ENCODE data around the gene LLGL2.
"Not testable (repeated sequence)": the region's sequence is repeated elsewhere in the genome, so short reads cannot be mapped to it uniquely, and the experiment has no call there.

LLGL2 gene

DNA sequence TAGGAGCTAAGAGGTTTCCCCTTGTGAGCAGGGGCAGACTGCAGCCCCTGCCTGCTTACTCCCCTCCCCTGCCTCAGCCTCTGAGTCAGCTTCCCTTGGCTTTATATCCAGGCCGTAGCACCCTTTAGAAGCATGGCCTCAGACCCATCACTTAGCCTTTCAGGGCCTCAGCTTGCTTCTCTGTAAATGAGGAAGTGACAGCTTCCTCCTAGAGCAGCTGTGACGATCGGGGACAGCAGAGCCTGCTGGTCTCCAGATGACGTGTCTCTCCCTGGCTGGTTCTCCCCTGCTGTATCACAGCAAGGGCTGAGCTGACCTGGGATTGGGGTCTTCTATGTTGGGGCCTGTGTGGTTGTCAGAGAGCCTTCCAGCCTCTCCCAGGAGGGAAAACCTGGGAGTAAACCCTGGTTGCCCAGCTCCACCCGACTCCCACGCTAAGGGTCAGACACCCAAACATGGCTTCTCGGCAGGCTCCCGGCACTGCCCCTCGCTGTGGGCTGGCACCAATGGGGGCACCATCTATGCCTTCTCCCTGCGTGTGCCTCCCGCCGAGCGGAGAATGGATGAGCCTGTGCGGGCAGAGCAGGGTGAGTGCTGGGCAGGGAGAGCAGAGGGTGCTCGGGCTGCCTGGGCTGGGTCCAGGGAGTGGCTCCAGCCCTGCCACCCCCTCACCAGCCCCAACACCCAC, 45.8 kb downstream of the LLGL2 start:
- no peak for FAIRE-seq

DNA sequence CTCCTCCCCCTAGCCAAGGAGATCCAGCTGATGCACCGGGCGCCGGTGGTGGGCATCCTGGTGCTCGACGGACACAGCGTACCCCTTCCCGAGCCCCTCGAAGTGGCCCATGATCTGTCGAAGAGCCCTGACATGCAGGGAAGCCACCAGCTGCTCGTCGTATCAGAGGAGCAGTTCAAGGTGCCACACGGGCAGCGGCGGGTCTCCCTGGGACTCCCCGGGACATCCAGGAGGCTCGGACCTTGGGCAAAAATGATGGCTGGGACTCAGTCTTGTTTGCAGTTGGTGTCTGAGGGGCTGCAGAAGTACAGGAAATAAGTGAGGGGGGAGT, 46.4 kb downstream of the LLGL2 start:
- no peak for FAIRE-seq

DNA sequence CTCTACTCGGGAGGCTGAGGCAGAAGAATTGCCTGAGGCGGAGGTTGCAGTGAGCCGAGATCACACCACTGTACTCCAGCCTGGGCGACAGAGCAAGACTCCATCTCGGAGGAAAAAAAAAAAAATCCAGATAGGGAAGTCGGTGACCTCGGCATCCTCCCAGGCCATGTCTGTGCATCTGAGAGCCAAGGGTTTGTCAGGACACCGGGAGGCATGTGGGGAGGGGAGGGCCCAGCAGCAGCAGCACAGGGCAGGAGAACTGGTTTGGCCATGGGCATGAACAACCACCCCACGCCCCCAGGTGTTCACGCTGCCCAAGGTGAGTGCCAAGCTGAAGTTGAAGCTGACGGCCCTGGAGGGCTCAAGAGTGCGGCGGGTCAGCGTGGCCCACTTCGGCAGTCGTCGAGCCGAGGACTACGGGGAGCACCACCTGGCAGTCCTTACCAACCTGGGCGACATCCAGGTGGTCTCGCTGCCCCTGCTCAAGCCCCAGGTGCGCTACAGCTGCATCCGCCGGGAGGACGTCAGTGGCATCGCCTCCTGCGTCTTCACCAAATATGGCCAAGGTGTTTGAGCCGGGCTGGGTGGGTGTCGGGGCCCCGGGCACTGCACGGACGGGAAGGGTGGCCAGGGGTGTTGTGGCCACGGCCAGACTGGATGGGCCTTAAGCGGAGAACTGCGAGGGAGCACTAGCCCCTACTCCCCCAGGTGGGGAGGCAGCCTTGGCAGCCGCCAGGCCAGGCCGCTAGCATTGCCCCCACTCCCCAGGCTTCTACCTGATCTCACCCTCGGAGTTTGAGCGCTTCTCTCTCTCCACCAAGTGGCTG, 47.4 kb downstream of the LLGL2 start:
- no peak for FAIRE-seq

DNA sequence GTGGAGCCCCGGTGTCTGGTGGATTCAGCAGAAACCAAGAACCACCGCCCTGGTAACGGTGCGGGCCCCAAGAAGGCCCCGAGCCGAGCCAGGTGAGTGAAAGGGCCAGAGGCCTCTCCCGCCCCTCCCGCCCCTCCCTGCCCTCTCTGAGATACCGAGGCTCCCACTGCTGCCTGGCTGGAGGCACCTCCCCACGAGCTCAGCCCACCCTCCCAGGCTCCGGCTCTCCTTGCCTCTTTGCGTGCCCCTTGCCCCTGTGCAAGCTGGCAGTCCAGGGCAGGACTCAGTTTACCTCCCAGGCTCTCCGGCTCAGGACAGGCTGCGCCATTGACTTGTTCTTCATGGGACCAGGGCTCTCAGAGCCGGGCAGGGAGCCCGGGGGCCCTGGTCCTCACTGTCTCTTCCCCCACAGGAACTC, 48.1 kb downstream of the LLGL2 start:
- no peak for FAIRE-seq

DNA sequence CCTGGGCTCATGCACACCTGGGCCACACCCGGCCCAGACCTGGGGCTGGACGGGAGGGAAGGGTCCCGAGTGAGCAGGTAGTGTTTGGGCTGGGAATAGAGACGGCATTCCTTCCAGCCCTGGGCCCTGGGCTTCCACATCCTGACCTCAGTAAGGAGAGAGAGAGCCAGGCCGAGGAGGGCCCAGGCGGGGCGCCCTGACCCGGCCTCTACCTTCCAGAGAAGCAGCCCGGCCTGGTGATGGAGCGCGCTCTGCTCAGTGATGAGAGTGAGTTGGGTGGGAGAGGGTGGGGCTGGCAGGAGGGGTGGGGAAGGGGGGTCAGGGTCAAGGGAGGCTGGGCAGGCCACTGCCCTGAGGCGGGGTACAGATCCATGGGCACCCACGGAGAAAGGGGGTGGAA, 48.5 kb downstream of the LLGL2 start:
- FAIRE-seq, result no peak

DNA sequence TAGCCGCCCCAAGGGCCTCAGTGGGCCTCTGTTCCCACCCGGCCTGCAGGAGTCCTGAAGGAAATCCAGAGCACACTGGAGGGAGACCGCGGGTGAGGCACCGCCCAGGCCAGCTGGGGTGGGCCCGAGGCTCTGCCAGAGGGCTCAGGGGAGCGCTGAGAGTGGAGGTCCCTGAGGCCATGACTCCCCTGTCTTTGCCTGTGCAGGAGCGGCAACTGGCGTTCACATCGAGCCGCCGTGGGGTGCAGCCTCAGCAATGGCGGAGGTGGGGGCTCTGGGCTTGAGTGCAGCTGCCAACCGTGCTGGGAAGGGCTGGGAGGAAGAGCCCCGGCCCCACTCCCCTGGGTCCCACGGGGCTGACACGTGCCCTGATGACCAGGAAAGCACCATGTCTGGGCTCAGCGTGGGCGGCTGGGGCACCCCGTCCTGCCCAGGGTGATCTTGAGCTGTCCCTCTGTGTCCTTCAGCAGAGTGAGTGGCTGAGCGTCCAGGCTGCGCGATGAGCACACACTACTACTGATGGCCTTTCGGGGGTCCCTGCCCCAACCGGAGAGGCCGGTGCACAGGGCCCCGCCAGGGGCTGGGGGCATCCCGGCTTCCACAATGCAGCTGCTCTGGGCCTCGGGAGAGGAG, 49.0 kb downstream of the LLGL2 start:
- no peak for FAIRE-seq

DNA sequence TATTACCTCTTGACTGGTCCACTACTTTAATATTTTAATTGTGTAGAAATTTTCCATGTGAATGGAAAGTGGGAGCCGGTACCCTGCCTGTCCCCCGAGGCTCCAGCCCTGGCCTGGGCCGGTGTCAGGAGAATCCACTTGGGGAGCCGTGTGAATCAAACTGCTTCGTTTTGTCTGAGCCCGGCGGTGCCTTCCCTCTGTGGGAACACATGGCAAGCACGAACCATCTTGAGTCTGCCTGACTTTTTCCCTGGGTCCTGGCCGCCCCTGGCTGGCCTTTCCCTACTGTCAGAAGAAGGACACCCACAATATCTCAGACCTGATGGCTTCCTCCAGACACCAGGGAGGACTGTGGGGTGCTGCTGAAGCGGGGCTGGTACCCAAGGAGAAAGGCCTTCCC, 49.7 kb downstream of the LLGL2 start:
- no peak for FAIRE-seq

DNA sequence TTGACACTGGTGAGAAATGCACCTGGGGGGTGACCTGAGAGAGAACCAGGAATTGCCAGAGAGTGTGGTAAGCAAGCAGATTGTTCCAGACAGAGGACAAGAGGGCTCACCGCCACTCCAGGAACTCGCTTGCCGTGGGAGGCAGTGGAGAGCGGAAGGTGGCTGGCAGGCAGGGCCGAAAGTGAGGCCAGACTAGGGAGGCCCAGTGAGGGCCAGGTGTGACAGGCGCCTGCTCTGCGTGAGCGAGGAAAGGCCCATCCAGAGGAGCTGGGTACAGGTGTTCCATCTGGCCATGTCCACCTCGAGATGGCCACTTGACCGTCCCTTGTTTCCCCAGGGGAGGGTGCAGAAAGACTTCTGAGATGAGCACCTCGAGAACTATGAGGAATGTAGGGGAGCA, 50.2 kb downstream of the LLGL2 start:
- FAIRE-seq, result no peak

DNA sequence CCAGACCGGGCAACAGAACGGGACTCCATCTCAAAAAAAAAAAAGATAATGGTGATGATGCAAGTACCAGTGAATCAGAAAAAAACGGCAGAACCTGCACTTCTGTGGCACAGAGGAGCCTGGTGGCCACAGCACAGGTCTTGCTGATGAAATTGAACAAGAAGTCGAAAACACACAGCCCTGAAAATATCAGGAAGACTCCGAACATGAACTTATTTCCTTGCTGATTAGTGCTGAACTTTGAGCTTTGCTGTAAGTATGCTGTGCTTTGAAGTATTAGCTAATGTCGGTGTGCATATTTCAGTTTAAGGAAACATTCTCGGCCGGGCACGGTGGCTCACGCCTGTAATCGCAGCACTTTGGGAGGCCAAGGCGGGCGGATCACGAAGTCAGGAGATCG, 51.2 kb downstream of the LLGL2 start:
- no peak for FAIRE-seq

DNA sequence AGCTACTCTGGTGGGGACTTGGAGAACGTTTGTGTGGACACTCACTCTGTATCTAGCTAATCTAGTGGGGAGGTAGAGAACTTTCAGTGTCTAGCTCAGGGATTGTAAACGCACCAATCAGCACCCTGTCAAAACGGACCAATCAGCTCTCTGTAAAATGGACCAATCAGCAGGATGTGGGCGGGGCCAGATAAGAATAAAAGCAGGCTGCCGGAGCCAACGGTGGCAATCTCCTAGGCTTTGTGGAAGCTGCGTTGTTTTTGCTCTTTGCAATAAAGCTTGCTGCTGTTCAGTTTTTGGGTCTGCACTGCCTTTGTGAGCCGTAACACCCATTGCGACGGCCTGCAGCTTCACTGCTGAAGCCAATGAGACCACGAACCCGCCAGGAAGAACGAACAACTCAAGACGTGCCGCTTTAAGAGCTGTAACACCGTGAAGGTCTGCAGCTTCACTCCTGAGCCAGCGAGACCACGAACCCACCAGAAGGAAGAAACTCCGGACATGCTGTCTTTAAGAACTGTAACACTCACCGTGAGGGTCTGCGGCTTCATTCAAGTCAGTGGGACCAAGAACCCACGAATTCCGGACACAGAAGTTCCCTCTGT, 55.7 kb downstream of the LLGL2 start:
- FAIRE-seq, result not testable (repeated sequence)

DNA sequence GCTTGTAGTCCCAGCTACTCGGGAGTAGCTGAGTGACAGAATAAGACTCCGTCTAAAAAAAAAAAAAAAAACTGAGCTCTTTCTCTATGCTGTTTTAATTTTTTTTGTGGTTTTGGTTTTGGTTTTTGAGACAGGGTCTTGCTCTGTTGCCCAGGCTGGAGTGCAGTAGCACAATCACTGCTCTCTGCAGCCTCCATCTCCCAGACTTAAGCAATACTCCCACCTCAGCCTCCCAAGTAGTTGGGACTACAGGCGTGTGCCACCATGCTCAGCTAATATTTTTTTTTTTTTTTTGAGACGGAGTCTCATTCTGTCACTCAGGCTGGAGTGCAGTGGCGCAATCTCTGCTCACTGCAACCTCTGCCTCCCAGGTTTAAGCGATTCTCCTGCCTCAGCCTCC, 57.7 kb downstream of the LLGL2 start:
- FAIRE-seq, result not testable (repeated sequence)

DNA sequence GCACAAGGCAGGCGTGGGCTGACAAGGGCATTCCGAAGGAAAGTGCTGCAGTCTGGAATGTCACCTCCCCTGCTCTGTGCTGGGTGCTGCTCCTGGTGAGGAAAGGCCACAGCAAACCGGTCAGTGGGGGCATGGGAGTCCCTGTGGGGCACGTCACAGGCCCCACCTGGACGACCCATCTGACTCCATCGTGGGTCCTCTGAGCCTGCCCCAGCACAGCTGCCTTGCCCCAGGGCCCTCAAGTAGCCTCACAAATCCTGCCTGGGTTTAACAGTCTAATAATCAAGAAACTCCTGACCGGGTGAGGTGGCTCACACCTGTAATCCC, 59.3 kb downstream of the LLGL2 start:
- no peak for FAIRE-seq

DNA sequence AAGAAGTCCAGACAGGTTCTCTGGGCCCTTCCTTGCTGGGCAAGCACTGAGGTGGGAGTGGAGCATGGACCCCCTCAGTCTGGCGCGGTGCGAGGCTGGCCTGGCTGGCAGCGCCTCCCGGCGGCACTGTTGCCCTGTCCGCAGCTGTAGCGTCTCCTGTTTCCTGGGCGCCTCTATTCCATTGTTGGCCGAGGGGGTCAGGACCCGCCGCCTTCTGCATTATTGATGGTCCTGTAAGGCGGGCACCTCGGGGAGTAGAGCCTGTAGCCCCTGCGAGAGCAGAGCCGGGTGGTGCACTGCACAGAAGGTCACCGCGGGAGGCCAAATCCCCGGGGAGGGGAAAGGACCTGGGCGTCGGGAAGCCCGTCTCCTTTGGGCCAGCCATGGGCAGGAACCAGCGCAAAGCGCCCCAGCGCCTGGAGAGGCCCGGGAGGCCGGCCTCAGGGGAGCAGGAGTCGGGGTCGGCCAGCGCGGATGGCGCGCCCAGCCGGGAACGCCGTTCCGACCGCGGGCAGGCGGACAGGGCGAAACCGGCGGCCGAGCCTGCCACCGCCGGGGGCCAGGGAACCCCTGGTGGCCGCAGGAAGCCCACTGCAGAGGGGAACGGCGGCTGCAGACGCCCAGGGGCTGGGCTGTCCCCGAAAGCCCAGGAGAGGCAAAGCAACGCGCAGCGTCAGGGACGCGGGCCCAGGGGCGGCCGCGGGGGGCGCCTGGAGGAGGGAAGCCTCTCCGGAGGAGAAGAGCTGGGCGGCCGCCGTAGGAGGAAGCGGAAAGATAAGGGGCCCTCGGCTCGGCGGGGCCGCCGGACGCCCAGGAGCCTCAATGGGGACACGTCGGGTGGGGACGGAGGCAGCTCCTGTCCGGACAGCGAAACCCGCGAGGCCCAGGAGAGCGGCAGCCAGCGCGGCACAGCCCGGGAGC, 62.4 kb downstream of the LLGL2 start, which contains the start of gene MYO15B:
Gene MYO15B, plus strand, starts transcription at position 126 of the 921 bp plus-strand sequence. Its CDS starts 258 bp downstream, at position 384.
- no peak for FAIRE-seq

DNA sequence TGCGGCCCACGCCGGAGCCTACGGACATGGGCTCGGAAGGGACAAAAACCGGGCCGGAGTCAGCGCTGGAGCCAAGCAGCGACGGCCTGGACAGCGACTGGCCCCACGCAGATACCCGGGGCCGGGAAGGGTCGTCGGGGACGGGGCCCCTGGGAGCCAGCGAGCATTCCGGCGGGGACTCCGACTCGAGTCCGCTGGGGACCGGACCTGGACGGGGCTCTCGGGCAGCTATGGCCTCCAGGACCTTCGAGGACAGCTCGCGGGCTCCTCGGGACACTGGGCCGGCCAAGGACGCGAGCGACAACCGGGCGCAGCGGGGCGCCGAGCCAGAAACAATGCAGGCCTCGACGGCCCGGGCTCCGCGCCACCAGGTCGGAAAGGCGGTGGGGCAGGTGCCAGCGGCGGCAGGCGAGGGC, 63.1 kb downstream of the LLGL2 start:
- no peak for FAIRE-seq

DNA sequence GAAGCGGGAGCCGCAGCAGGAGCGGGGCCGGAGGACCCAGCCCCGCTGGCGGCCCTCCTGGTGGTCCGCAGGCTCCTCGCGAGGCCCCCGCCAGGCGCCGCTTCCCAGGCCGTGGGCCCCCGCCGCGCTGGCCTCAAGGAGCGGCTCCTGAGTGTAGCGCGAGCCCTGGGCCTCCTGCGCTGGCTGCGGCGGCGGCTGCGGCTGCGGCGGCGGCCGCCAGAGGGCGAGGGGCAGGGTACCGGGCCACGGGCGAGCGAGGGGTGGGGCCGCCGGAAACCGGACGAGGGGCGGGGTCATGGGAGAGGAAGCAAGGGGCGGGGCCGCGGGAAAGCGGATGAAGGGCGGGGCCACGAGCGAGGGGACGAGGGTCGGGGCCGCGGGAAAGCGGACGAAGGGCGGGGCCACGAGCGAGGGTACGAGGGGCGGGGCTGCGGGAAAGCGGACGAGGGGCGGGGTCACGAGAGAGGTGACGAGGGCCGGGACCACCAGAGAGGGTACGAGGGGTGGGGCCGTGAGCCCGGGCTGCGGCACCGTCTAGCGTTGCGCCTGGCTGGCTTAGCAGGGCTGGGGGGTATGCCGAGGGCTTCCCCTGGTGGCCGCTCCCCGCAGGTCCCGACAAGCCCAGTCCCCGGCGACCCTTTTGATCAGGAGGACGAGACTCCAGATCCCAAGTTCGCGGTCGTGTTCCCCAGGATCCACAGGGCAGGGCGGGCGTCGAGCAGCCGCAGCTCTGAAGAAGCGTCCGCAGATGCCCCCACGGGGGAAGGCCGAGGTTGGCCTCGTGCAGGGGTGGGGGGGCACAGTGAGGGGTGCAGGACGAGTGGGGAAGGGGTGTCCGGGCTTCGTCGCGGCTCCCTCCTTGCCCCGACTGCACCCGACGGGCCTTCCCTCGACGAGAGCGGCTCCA, 63.8 kb downstream of the LLGL2 start:
- FAIRE-seq, result no peak

DNA sequence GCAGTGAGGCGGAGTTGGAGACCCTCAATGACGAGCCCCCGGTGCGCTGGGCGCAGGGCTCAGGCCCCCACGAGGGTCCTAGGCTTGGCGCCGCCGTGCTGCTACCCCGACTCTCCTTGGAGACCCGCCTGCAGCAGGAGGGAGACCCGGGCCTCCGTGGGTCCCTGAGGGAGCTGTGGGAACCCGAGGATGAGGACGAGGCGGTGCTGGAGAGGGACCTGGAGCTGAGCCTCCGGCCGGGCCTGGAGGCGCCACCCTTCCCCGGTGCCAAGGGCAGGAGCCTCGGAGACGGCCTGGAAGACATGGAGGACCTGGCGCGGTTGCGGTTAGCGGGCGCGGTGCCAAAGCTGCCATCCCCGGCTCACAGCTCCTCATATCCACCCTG, 64.4 kb downstream of the LLGL2 start:
- FAIRE-seq, result no peak

DNA sequence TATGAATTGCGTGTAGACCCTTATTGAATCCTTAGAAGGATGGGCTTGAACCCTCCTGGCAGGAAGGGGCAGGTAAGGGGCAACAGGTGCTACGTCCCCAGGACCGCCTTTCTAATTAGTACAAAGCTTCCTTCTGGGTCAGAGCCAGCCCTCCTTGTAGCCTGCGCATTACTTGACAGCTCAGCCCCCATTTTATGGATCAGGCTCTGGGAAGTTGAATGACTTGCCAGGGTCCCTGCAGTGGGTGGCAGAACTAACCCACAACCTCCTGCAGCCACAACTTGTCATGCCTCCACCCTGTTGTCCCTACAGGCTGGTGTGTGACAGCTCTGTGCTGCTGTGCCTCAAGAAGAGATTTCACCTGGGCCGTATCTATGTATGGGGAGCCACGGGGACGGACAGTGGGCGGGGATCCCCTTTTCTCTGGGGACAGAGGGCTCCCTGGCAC, 64.8 kb downstream of the LLGL2 start:
- FAIRE-seq, result no peak

DNA sequence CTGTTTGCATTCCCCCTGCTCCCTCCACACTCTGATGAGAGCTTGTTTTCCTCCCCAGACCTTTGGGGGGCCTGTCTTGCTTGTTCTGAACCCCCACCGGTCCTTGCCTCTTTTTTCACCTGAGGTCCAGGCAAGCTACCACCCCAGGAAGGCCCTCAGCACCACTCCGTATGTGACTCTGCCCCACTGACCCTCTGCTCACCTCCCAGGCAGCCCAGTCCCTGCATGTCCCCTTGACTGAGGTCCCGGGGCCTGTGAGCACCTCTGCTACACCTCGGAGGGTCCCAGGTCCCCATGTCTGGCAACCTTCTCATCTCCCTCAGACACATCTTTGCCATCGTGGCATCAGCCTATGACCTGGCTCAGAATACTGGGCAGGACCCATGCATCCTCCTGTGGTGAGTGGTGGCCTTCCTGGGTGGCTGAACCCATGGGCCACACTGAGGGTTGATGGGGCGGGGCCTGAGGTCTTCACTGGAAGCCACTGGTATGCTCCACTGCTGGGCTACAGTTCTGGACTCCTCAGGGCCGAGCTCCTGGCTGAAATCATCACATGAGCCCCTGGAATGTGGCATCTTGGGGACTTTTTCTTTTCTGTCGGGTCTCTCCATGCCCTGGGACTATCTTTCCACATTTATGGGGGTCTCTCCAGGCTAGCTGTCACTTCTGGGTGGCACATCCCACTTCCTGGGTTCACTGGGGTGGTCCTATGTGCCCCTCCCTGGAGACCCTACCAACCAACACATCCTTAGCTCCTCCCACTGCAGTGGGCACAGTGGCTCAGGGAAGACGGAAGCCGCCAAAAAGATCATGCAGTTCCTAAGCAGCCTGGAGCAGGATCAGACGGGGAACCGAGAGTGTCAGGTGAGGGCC, 65.6 kb downstream of the LLGL2 start:
- no peak for FAIRE-seq

DNA sequence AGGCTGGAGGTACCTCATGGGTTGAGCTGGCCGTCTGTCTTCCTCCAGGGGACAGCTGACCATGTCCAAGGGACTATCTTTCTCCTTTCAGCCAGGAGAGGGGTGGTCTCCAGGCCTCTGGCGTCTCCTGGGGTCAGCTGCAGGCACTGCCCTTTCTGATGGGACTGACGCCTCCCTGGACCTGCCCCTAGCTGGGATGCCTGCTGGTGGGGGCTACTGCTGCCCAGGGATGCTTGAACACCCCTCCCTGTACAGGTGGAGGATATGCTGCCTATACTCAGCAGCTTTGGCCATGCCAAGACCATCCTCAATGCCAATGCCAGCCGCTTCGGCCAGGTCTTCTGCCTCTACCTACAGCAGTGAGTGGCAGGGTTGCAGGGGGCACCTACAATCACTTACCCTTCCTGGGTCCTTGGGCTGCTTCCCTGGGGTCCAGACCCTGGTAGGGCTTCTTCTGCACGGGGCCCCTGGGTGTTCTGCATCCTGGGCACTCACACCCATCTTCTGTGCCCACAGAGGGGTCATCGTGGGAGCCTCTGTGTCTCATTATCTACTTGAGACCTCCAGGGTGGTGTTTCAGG, 66.3 kb downstream of the LLGL2 start:
- no peak for FAIRE-seq

Measured in A204.1 (cell line).